ENCODE results near the gene CRYBB2.
"Not testable (repeated sequence)": the region's sequence is repeated elsewhere in the genome, so short reads cannot be mapped to it uniquely, and the experiment has no call there.

CRYBB2 gene

DNA sequence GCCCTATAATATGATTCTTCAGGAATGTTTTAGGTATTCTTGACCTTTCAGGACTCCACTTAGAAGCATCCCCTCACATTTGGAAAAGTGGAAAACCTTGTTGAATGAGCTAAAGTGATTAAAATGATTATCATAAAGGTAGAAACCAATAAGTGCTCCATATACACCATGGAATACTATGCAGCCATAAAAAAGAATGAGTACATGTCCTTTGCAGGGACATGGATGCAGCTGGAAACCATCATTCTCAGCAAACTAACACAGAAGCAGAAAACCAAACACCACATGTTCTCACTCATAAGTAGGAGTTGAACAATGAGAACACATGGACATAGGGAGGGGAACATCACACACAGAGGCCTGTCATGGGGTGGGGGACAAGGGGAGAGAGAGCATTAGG is 14.3 kb downstream of the CRYBB2 start:
- DNase-seq (ENCODE audit: low spot score), result not testable (repeated sequence)

DNA sequence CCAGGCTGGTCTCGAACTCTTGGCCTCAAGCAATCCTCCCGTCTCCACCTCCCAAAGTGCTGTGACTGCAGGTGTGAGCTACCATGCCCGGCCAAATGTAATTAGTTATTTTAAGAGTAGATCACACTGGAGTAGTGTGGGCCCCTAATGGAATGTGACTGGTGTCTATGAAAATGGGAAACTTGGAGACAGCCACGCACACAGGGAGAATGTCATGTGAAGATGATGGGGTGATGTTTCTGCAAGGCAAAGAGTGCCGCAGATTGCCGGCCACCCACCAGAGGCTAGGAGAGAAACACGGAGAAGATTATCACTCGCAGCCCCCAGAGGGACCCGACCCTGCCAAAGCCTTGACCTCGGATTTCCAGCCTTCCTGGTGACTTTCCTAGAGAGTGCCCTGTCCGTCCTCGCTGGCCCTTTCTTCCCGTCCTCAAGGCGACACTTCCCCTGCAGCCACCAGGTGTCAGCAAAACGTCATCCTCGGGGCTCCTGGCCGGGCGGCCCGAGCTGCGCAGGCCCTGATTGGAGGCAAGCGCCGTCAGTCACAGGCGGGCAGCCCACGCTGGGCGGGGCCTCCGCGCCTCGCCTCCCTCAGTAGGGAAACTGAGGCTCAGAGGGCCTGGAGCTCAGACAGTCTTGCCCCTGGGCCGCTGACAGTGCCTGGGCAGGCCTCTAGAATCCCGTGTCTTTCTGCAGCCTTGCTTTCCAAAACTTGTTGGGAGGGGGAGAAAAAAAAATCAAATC is 16.3 kb downstream of the CRYBB2 start:
- peak; percentile 17 for DNase-seq (ENCODE audit: low spot score)

DNA sequence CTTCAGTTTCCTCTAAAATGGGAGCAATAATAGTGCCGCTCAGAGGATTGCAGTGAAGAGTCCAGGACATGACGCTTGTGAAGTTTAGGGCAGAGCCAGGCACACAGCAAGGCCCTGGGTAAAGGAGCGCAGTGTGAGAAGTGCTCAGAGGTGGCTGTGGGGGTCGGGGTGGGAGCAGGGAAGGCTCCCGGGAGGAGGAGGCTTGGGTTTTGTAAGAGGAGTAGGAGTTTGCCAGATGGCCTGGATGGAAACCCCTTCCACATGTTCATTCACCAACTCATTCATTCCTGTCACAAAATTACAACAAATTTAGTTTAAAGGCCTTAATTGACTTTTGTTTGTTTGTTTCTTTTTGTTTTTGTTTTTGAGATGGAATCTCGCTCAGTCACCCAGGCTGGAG is 17.0 kb downstream of the CRYBB2 start:
- no peak for DNase-seq (ENCODE audit: low spot score)

DNA sequence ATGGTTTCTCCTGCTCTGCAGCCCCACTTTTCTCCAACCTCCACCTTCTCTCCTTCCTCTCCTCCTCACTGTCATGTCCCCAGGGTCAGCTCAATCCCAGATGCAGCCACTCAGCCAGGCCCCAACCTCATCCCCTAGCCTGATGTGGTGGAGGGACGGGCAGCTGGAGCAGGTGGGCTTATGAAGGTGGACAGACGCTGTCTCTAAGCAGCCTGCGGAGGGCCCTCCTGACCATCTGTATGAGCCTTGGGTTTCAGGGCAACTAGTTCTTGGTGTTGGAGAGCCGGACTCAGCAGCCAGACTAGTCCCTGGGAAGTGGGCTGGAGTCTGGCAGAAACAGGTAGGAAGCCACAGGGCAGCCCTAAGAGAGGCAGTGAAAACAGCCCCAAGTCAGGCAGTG is 18.1 kb downstream of the CRYBB2 start:
- no peak for DNase-seq (ENCODE audit: low spot score)

DNA sequence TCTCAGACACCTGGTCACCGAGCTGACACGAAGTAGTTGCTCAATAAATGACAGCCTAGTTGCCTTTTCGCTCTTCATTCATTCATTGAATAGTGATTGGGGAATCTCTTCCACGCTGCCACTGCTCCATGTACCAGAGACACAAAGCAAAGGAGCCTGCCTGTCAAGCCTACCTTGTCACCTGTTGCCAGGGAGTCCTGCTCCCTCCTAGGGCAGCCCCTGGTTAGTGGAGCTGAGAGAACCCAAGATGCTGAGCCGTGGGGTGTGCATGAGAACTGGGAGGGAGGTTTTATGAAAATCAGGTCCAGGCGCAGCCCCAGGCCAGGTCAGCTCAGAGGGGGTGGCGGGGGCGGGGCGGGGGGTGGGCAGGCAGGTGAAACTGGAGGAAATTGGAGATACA is 18.6 kb downstream of the CRYBB2 start:
- DNase-seq (ENCODE audit: low spot score), result not testable (repeated sequence)

DNA sequence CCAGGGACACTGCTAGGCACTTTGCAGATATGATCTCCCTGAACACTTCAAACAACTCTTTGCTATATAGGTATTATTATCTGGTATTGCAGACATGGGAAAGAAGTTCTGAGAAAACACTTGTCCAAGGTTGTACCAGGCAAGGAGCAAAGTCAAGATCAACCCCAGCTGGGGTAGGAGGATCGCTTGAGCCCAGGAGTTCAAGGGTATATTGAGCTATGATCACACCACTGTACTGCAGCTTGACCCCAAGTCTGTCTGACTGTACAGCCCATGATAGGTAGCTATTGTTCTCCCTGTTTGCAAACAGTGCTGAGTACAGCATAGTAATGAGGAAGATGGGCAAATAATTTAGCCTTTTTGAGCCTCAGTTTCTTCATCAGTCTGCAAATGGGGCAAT is 35.7 kb downstream of the CRYBB2 start:
- not testable (repeated sequence) for DNase-seq (ENCODE audit: low spot score)

DNA sequence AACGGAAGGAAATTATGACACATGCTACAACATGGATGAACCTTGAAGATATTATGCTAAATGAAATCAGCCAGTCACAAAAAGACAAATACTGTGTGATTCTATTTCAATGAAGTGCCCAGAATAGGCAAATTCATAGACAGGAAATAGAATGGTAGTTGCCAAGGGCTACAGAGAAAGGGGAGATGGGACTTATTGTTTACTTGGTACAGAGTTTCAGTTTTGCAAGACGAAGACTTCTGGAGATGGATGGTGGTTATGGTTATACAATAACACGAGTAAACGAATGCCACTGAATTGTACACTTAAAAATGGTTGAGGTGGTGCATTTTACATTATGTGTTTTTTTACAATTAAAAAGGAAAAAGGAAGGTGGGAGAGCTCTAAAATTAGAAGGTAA is 48.1 kb downstream of the CRYBB2 start:
- not testable (repeated sequence) for DNase-seq (ENCODE audit: low spot score)

DNA sequence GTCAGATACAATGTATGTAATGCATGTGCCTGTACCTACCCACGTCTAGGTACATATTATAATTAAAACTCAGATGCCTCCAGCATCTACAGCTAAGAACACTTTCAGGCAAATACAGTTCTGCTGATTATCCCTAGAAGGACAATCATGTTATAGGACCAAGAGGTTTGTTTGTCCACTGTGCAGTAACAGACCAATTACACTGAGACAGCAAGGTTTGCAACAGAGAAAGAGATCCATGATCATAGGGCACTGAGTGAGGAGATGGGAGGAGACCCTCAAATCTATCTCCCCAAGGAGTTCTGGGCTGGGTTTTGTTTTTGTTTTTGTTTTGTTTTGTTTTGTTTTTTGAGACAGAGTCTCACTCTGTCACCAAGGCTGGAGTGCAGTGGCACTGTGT is 49.5 kb downstream of the CRYBB2 start:
- not testable (repeated sequence) for DNase-seq (ENCODE audit: low spot score)

DNA sequence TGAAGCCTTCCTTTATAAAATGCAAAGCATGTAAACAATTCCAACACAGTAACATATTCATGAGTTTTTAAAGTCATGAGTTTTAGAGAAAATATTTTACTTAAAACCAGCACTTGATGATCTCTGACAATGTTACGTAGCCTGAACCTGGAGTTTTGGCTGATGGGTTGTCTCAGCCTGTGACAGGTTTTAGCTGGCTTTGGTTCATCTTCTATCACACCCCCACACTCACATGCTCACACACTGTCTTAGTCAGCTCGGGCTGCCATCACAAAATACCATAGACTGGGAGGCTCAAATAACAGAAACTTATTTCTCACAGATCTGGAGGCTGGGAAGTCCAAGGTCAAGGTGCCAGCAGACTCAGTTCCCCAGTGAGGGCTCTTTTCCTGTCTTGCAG is 50.6 kb downstream of the CRYBB2 start:
- not testable (repeated sequence) for DNase-seq (ENCODE audit: low spot score)

DNA sequence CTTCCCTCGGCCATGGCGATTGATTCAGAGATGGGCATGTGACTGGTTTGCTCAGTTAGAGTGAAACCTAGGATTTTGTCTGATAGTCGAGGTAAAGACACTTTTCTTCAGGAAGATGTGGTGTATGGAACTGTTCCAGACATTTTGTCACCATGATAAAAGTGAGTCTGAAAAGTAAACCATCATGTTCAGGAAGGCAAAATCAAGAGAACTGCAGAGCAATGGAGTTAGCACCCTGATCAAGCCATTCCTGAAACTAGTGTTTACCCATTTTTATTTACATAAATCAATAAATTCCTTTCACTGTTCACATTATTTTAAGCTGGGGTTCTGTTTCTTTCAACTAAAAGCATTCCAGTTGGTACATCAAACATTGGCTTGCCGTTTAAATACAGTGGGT is 53.8 kb downstream of the CRYBB2 start:
- not testable (repeated sequence) for DNase-seq (ENCODE audit: low spot score)

DNA sequence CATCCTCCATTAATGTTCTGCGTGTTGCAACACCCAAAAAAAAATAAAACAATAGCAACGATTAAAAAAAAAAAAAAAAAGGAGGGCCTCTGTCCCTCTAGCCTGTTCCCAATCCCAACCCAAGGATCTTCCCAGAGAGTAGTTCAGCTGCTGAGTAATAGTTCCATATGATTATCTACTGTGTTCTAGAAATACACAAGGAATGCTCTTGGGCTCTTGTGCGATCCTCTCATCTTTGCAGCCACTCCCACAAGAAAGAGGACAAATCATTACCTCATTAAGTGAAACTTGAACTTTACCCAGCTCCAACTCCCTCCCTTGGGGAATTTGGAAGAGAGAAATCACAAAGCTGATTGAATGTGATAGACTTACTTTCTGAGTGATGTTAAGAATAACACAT is 54.5 kb downstream of the CRYBB2 start:
- not testable (repeated sequence) for DNase-seq (ENCODE audit: low spot score)

DNA sequence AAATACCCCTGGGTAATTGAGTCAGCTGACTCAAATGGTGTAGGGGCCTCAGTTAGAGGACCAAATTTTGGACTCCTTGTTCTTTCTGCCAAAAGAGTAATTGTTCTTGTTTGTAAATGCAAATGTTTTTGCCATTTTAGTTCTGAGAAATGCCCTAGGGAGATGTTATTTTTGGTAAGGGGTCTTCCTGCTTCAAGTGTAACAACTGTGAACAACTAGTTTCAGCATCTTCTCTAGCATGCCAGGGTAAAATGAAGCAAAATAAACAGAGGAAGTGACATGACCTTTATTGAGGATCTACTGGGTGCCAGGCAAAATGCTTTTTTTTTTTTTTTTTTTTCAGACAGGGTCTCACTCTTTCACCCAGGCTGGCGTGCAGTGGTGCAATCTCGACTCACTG is 60.7 kb downstream of the CRYBB2 start:
- not testable (repeated sequence) for DNase-seq (ENCODE audit: low spot score)
